Colonic mucosa (tissue), 4 donors: ENCODE results near the gene KCNA2. TPM values are rescaled to one million over a fixed set of nuclear protein-coding genes. Genes with fewer than 3 reads are reported as not detected.

Experiments
- DNase-seq: peaks from one replicate; pipeline ENCODE4 v3.0.0-alpha.2; 2020
- H3K27ac ChIP-seq: fragments of 200-600 bp; one replicate; pipeline ENCODE4 v1.8.0; 2021
- H3K27me3 ChIP-seq: fragments of 200-600 bp; one replicate; pipeline ENCODE4 v1.8.0; 2021
- H3K36me3 ChIP-seq: fragments of 200-600 bp; one replicate; pipeline ENCODE4 v1.8.0; 2021
- H3K4me1 ChIP-seq: fragments of 200-600 bp; one replicate; pipeline ENCODE4 v1.8.0; 2021; ENCODE audit warnings: mild to moderate bottlenecking
- H3K4me3 ChIP-seq: fragments of 200-600 bp; one replicate; pipeline ENCODE4 v1.8.0; 2021
- H3K9ac ChIP-seq, 2 donors: one replicate each; pipeline ENCODE4 v1.7.0; 2013; ENCODE audit warnings: control low read depth in 2 of 2, low read depth in 2 of 2, low read length in 2 of 2
- H3K9me3 ChIP-seq: fragments of 200-600 bp; one replicate; pipeline ENCODE4 v1.8.0; 2021
- intact Hi-C: fragments of 100-400 bp; cut with DNase I; formaldehyde crosslinking; loops from one replicate; pipeline ENCODE4 v1.14.1; 2022
- total RNA-seq, 2 donors: library from RNA; stranded (reverse); fragmentation: NEBNext Ultra II Directional in 1 of 2; extraction: Animal tissue kit (Norgen Biotek cat#: 25700) in 1 of 2; gene quantifications; one replicate each; pipeline ENCODE4 v1.2.1, GENCODE V29; 2021
- TF ChIP-seq, protein P1 (sequence below): fragments of 200-600 bp; IDR thresholded peaks from one replicate; pipeline ENCODE4 v1.8.0; 2022; ENCODE audit warnings: antibody characterized with exemption, mild to moderate bottlenecking
- donor health status: healthy.
- donor health status: DM: no; HTN: no; CAD: no.
- donor health status: DM: no; HTN: no; CAD: no.

The KCNA2 gene
- under 1 TPM; 0.17 to 0.61 TPM for total RNA-seq

DNA sequence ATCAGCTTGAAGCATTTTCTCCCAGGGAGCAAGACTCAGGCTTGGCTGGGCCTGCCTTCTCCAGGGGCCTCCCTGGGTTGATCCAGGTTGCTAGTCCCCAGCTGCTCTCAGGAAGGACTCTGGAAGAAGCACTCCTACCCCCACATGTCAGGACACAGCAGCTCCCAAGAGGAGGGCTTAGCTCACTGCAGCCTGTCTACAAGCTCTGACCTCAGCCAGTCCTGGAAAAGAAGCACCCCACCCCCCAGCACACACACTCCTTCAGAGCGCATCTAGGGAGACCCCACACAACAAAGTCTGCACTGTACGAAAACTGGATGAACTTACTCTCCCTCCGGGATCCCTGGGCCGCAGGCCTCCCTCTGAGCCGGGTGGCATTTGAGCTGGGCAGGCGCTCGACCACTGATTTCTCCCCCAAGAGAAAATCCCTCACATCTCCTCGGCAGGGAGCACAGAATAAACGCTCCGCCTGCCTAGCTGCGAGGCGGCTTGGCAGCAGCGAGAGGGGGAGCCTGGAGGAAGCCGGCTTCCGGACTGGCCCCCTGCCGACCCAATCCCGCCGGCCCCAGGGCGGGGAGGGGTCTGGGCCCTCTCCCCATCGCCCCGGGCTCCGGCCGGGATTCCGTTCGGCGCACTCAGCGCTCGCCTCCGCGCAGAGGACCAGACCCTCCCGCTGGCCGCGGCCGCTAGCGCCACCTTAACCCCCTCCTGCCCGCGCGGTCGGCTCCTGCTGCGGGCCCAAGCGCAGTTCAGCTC, at the start of gene KCNA2:
Gene KCNA2 (minus strand): TSS at position 458 of the 756 bp plus-strand sequence. CDS start 1,576 bp downstream, outside the sequence.
- Histone ChIP-seq H3K27me3 (peaks cover 42% of the 10 kb centered on the region), H3K27ac (no peak within 1 kb of the TSS), H3K36me3 (no peaks in the 10 kb centered on the region), H3K4me1 (no peaks in the 10 kb centered on the region), H3K9ac (peak within 1 kb of the TSS in 1 of 2 donors; percentile 50), H3K9me3 (no peaks in the 10 kb centered on the region), H3K4me3 (peak within 1 kb of the TSS; percentile 40)
- TF ChIP-seq, protein P1, sequence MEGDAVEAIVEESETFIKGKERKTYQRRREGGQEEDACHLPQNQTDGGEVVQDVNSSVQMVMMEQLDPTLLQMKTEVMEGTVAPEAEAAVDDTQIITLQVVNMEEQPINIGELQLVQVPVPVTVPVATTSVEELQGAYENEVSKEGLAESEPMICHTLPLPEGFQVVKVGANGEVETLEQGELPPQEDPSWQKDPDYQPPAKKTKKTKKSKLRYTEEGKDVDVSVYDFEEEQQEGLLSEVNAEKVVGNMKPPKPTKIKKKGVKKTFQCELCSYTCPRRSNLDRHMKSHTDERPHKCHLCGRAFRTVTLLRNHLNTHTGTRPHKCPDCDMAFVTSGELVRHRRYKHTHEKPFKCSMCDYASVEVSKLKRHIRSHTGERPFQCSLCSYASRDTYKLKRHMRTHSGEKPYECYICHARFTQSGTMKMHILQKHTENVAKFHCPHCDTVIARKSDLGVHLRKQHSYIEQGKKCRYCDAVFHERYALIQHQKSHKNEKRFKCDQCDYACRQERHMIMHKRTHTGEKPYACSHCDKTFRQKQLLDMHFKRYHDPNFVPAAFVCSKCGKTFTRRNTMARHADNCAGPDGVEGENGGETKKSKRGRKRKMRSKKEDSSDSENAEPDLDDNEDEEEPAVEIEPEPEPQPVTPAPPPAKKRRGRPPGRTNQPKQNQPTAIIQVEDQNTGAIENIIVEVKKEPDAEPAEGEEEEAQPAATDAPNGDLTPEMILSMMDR, result no peak
- no peak for DNase-seq
- intact Hi-C loops, result no loop called here

DNA sequence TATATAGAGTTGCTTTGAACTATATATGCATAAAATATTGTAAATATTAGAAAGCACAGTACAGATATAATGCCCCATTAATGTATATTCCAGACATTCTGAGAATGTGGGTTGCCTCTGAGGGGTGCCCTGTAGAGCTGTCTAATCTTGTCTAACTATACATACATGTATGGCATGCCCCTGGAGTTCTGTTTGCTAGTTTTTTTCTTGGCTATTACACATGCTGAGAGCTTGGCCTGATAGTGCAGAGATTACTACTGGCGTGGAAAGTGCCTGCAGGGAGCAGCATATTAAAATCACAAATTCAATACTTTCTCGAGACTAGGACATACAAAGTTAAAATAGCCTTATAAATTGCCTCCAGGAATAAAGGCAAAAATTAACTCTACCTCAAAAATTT, 44.5 kb upstream of the KCNA2 start:
- no peak overlapping the region for H3K4me3 ChIP-seq
- H3K36me3 ChIP-seq, result no peaks in the 10 kb centered on the region
- no peaks in the 10 kb centered on the region for H3K9me3 ChIP-seq
- H3K9ac ChIP-seq, result no peak overlapping the region
- intact Hi-C loops, result no loop called here
- no peaks in the 10 kb centered on the region for H3K27me3 ChIP-seq
- no peak overlapping the region for H3K27ac ChIP-seq
- DNase-seq, result no peak
- no peaks in the 10 kb centered on the region for H3K4me1 ChIP-seq
- TF ChIP-seq, protein P1, result no peak

DNA sequence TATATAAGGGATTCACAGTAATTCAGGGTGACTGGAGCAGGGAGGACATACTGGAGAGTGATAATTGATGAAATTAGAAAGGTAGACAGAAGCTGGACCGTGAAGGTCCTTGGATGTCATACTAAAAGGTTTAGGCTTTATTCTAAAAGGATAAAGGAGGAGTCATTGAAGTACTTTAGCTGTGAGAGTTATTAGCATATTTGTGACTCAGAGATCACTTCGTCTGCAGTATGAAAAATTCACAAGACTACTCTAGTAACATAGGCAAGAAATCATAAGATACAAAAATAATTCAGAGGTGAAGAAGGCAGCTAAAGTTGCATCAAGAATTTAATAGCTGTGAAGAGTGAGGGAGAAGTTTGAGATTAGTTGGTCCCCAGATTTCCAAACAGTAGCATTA, 42.3 kb upstream of the KCNA2 start:
- H3K9ac ChIP-seq, result no peak overlapping the region
- H3K4me3 ChIP-seq, result no peak overlapping the region
- no peak overlapping the region for H3K27ac ChIP-seq
- H3K9me3 ChIP-seq, result no peaks in the 10 kb centered on the region
- intact Hi-C loops, result no loop called here
- H3K36me3 ChIP-seq, result no peaks in the 10 kb centered on the region
- TF ChIP-seq, protein P1, result no peak
- DNase-seq, result no peak
- H3K4me1 ChIP-seq, result no peaks in the 10 kb centered on the region
- no peaks in the 10 kb centered on the region for H3K27me3 ChIP-seq

DNA sequence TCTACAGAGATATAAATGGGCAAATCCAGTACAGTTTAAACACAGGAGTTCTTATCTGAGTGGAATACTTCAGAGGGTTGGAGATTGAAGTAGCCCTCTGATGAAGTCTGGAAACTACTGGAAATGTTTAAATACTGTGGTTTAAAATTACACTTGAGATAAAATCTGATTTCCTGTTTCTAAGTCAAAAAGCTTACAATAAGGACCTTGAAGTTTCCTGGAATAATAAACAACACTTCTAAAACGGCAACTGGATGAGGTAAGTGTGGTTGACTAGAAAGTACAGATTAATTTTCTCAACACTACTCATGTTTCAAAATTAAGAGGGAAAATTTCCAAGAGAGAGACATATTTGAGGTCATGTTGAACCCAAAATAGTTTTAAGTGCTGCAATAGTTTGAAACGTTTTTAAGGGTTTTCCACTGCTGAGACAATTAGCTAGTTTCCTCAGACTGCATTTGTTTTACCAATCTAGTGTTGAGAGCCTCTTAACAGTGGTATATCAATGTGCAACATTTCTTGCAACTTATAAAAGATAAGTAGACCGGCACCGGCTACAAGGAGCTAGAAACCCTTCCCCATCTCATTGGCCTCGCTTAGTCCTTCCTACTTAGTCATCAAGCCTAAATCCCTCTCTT, 41.2 kb upstream of the KCNA2 start:
- Histone ChIP-seq H3K27me3 (no peaks in the 10 kb centered on the region), H3K27ac (peak overlapping the region; percentile 6), H3K36me3 (no peaks in the 10 kb centered on the region)

More for the DNA sequence above, 41.2 kb upstream of the KCNA2 start:
- Histone ChIP-seq H3K9me3 (no peaks in the 10 kb centered on the region), H3K9ac (no peak overlapping the region), H3K4me1 (no peaks in the 10 kb centered on the region), H3K4me3 (no peak overlapping the region)
- intact Hi-C loops, result no loop called here
- TF ChIP-seq, protein P1, result no peak
- no peak for DNase-seq
